Measurements from ENCODE around the gene TMEM156. TPM values are rescaled to one million over a fixed set of nuclear protein-coding genes. Genes with fewer than 3 reads are reported as not detected.

Gene TMEM156
- polyA plus RNA-seq, 1 of the 3 experiments (the other 2 are of a cell fraction) = 0.13 TPM

- Histone ChIP-seq H3K4me1 (ENCODE audit: control insufficient read depth in 1 of 2, insufficient read depth in 2 of 2, low read depth in 1 of 2, low read length in 1 of 2) (peaks cover 0 to 6% of the 10 kb centered on the region in 2 experiments; a peak in 2 of 4 replicates), H3K4me3 (ENCODE audit: low read depth in 2 of 2, low read length in 1 of 2) (no peak overlapping the region), H3K4me2 (no peak overlapping the region; the same call in 1 of the 2 replicates), H3K9ac (no peak overlapping the region), H4K20me1 (ENCODE audit: insufficient read depth) (no peaks in the 10 kb centered on the region), H3K27ac (ENCODE audit: low read depth in 2 of 2, low read length in 1 of 2) (peak overlapping the region in 1 of 2 experiments; percentile 30; a peak in 1 of 4 replicates), H3K79me2 (ENCODE audit: insufficient read depth) (no peaks in the 10 kb centered on the region), H3K36me3 (replicated peaks in 1 of 2; ENCODE audit: control insufficient read depth in 1 of 2, insufficient read depth in 2 of 2, low read length in 1 of 2) (no peaks in the 10 kb centered on the region), H3K9me2 (no peaks in the 10 kb centered on the region), H3K9me3 (no peaks in the 10 kb centered on the region), H3K27me3 (ENCODE audit: insufficient read depth) (no peaks in the 10 kb centered on the region), H2AFZ (ENCODE audit: low read depth) (peak overlapping the region; percentile 62), H3F3A (replicated peaks; ENCODE audit: insufficient read depth) (peaks cover 18% of the 10 kb centered on the region)
- WGBS (ENCODE audit: low lambda C conversion rate) = 57% methylated on average over 3 of the region's 3 CpGs
- POLR2A ChIA-PET = no interaction called here
- CTCF ChIA-PET = no interaction called here
- TF ChIP-seq MXI1 (IDR thresholded peaks at IDR 0.05; ENCODE audit: low read depth, low read length) (no peak), FOXJ3 (CRISPR knock-in tag; IDR thresholded peaks at IDR 0.05) (no peak), NRF1 (IDR thresholded peaks at IDR 0.05; ENCODE audit: low read depth, low read length) (no peak), SIN3A (IDR thresholded peaks at IDR 0.05; ENCODE audit: borderline replicate concordance, low read depth, low read length) (no peak), MEF2A (IDR thresholded peaks at IDR 0.05; ENCODE audit: borderline replicate concordance, low read depth) (no peak), TAF1 (IDR thresholded peaks at IDR 0.05; ENCODE audit: borderline replicate concordance, low read depth, low read length) (no peak), RCOR1 (IDR thresholded peaks at IDR 0.05; ENCODE audit: low read length) (no peak), ELF1 (IDR thresholded peaks at IDR 0.05) (no peak), FOXM1 (IDR thresholded peaks at IDR 0.05; ENCODE audit: low read depth) (no peak)
- TF ChIP-seq, protein P1, sequence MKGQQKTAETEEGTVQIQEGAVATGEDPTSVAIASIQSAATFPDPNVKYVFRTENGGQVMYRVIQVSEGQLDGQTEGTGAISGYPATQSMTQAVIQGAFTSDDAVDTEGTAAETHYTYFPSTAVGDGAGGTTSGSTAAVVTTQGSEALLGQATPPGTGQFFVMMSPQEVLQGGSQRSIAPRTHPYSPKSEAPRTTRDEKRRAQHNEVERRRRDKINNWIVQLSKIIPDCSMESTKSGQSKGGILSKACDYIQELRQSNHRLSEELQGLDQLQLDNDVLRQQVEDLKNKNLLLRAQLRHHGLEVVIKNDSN (IDR thresholded peaks at IDR 0.05; ENCODE audit: borderline replicate concordance, low read depth) = no peak
- no peak for DNase-seq
These were observed 5.7 kb upstream of the TMEM156 start for GRCh38 chr4:39037941-39038340.

DNA sequence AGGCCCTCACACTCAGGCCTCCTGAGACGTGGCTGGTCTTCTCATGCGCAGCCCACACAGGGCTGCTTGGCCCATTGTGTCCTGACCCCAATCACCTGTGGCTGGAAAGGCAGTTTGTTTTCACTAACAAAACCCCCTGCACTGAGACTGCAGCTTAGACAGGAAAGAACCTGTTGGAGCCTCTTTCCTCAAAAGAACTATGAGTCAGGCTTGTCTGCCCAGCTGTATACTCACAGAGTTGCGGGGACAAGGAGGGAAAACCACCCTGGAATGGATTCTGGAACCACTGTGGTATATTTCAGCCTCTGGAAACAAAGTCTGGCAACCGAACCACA, 5.2 kb upstream of the TMEM156 start:
- peak overlapping the region in 1 of 2 experiments; percentile 30; a peak in 1 of 4 replicates for H3K27ac ChIP-seq (ENCODE audit: low read depth in 2 of 2, low read length in 1 of 2)
- H3K27me3 ChIP-seq (ENCODE audit: insufficient read depth) = no peaks in the 10 kb centered on the region
- H3K4me3 ChIP-seq (ENCODE audit: low read depth in 2 of 2, low read length in 1 of 2) = no peak overlapping the region
- no peaks in the 10 kb centered on the region for H4K20me1 ChIP-seq (ENCODE audit: insufficient read depth)
- no peak overlapping the region for H3K9ac ChIP-seq
- DNase-seq = no peak
- no peaks in the 10 kb centered on the region for H3K9me3 ChIP-seq
- no peaks in the 10 kb centered on the region for H3K79me2 ChIP-seq (ENCODE audit: insufficient read depth)
- H3K36me3 ChIP-seq (replicated peaks in 1 of 2; ENCODE audit: control insufficient read depth in 1 of 2, insufficient read depth in 2 of 2, low read length in 1 of 2) = no peaks in the 10 kb centered on the region
- POLR2A ChIA-PET = no interaction called here
- WGBS (ENCODE audit: low lambda C conversion rate) = 60% methylated on average over 4 of the region's 4 CpGs
- peaks cover 0 to 10% of the 10 kb centered on the region in 2 experiments; a peak in 3 of 4 replicates for H3K4me1 ChIP-seq (ENCODE audit: control insufficient read depth in 1 of 2, insufficient read depth in 2 of 2, low read depth in 1 of 2, low read length in 1 of 2)
- peaks cover 17% of the 10 kb centered on the region for H3F3A ChIP-seq (replicated peaks; ENCODE audit: insufficient read depth)
- no peak overlapping the region; the same call in 1 of the 2 replicates for H3K4me2 ChIP-seq
- H3K9me2 ChIP-seq = no peaks in the 10 kb centered on the region
- CTCF ChIA-PET = no interaction called here
- TF ChIP-seq MXI1 (IDR thresholded peaks at IDR 0.05; ENCODE audit: low read depth, low read length) (no peak), GABPA (IDR thresholded peaks at IDR 0.05; ENCODE audit: low read depth) (no peak), RCOR1 (IDR thresholded peaks at IDR 0.05; ENCODE audit: low read length) (no peak), FOXJ3 (CRISPR knock-in tag; IDR thresholded peaks at IDR 0.05) (no peak), SIN3A (IDR thresholded peaks at IDR 0.05; ENCODE audit: borderline replicate concordance, low read depth, low read length) (no peak), JUND (IDR thresholded peaks at IDR 0.05) (no peak), CHD2 (IDR thresholded peaks at IDR 0.05; ENCODE audit: low read length, partially characterized antibody) (no peak), RFX5 (IDR thresholded peaks at IDR 0.05; ENCODE audit: low read length) (no peak), MEF2A (IDR thresholded peaks at IDR 0.05; ENCODE audit: borderline replicate concordance, low read depth) (no peak), GATA2 (CRISPR knock-in tag; IDR thresholded peaks at IDR 0.05) (no peak), FOSL2 (IDR thresholded peaks at IDR 0.05; ENCODE audit: borderline replicate concordance, low read depth) (0 out of 2 replicates have a peak, but pooled peaks have one; percentile 15), TEAD4 (IDR thresholded peaks at IDR 0.05; ENCODE audit: borderline replicate concordance, insufficient read depth) (no peak), NRF1 (IDR thresholded peaks at IDR 0.05; ENCODE audit: low read depth, low read length) (no peak), TCF12 (IDR thresholded peaks at IDR 0.05) (0 out of 2 replicates have a peak, but pooled peaks have one; percentile 5)
- TF ChIP-seq, protein P2, sequence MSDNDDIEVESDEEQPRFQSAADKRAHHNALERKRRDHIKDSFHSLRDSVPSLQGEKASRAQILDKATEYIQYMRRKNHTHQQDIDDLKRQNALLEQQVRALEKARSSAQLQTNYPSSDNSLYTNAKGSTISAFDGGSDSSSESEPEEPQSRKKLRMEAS (IDR thresholded peaks at IDR 0.05; ENCODE audit: low read depth) = no peak
- TF ChIP-seq, protein P3, sequence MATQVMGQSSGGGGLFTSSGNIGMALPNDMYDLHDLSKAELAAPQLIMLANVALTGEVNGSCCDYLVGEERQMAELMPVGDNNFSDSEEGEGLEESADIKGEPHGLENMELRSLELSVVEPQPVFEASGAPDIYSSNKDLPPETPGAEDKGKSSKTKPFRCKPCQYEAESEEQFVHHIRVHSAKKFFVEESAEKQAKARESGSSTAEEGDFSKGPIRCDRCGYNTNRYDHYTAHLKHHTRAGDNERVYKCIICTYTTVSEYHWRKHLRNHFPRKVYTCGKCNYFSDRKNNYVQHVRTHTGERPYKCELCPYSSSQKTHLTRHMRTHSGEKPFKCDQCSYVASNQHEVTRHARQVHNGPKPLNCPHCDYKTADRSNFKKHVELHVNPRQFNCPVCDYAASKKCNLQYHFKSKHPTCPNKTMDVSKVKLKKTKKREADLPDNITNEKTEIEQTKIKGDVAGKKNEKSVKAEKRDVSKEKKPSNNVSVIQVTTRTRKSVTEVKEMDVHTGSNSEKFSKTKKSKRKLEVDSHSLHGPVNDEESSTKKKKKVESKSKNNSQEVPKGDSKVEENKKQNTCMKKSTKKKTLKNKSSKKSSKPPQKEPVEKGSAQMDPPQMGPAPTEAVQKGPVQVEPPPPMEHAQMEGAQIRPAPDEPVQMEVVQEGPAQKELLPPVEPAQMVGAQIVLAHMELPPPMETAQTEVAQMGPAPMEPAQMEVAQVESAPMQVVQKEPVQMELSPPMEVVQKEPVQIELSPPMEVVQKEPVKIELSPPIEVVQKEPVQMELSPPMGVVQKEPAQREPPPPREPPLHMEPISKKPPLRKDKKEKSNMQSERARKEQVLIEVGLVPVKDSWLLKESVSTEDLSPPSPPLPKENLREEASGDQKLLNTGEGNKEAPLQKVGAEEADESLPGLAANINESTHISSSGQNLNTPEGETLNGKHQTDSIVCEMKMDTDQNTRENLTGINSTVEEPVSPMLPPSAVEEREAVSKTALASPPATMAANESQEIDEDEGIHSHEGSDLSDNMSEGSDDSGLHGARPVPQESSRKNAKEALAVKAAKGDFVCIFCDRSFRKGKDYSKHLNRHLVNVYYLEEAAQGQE (IDR thresholded peaks at IDR 0.05; ENCODE audit: low read depth, low read length) = no peak
- H2AFZ ChIP-seq (ENCODE audit: low read depth) = peak overlapping the region; percentile 62; the same call in 1 of the 2 replicates
